GM12865 (cell line): ENCODE measurements around the gene ASF1B.

Experiments
- DNase-seq: peaks from one replicate; pipeline ENCODE4 v3.0.0; 2010; ENCODE audit warnings: low read depth
- H3K4me3 ChIP-seq: 2 replicates; pipeline ENCODE4 v1.5.1; 2011; ENCODE audit warnings: mild to moderate bottlenecking, low read depth, low read length, control low read depth
- TF ChIP-seq, protein P1 (sequence below): IDR thresholded peaks from 2 replicates; pipeline ENCODE4 v1.5.1; 2011; ENCODE audit warnings: low read length, control low read depth, low read depth, inconsistent platforms; ENCODE audit not compliant: insufficient read depth; ENCODE audit errors: missing control alignments

ASF1B gene

DNA sequence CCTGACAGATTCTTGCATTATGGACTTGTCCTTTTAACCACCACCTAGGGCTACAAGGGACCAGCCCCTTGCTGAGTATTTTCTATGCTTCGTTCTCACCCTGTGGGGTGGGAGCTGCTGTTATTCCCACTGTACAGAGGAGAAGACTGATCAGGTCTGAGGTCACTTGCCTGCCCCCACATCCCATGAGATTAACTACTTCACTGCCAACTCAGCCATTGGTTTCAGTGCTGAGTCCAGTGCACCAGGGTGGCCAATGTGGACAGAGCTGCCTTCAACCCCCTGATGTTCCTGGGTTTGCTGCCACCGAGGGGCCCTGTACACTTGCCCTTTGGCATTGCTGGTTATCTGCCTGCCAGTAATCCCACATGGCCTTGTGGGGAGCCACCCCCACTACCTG, 25.7 kb downstream of the ASF1B start:
- no peak overlapping the region for H3K4me3 ChIP-seq
- TF ChIP-seq, protein P1, sequence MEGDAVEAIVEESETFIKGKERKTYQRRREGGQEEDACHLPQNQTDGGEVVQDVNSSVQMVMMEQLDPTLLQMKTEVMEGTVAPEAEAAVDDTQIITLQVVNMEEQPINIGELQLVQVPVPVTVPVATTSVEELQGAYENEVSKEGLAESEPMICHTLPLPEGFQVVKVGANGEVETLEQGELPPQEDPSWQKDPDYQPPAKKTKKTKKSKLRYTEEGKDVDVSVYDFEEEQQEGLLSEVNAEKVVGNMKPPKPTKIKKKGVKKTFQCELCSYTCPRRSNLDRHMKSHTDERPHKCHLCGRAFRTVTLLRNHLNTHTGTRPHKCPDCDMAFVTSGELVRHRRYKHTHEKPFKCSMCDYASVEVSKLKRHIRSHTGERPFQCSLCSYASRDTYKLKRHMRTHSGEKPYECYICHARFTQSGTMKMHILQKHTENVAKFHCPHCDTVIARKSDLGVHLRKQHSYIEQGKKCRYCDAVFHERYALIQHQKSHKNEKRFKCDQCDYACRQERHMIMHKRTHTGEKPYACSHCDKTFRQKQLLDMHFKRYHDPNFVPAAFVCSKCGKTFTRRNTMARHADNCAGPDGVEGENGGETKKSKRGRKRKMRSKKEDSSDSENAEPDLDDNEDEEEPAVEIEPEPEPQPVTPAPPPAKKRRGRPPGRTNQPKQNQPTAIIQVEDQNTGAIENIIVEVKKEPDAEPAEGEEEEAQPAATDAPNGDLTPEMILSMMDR, result no peak
- no peak for DNase-seq

DNA sequence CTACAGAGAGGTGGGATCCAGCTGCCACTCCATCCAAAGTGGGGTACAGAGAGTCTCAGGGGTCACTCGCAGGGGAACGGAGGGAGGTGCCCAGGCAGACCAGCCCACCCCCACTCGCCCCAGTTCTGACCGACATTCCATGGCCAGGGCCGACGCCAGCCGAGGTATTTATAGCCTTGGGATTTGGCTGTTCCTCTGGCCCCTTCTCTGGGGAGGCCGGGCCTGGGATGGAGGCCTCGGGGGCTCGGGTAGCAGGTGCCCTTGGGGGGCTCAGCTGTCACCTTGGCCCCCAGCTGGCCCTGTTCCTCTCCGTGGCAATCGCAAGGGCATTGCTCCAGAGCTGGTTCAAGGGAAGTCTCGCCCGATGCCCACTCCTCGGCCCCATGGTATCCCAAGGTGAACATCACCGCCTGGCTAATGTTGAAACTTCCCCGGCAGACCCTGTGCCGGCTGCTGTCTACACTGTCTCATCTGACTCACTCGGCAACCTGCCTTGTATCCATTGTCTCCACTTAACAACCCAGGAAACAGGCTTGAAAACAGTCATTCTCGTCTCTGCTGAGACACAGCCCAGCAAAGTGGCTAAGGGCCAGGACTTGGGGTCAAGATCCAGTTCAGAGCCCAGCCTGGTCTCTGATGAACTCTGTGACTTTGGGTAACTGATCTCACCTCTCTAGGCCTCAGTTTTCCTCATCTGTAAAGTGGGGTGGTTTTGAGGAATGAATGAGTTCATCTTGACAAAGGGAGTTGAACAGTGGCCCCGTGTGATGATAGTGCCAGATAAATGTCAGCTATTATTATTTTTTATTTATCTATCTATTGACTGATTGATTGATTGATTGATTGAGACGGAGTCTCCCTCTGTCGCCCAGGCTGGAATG, 28.6 kb downstream of the ASF1B start:
- DNase-seq, result no peak
- TF ChIP-seq, protein P1, result no peak
- H3K4me3 ChIP-seq, result no peak overlapping the region

DNA sequence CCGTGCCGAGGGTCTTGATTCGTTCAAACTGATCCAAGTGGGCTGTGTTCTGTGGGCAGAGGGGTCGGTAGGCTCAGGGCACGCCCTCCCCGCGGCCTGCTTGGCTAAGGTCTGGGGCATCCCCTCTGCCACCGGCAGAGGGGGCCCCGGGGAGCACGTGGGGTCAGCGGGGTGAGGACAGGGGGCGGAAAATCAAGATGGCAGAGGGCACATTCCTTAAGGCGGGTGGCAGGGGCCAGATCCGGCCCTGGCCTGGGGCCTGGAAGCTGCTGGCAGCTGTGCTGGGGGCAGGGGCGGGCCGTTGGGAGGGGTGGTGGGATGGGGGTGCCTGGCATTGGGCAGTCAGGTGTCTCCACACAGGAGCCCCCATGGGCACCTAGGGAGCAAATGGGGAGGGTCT, 29.5 kb downstream of the ASF1B start:
- TF ChIP-seq, protein P1, result no peak
- DNase-seq, result no peak
- H3K4me3 ChIP-seq, result no peak overlapping the region

DNA sequence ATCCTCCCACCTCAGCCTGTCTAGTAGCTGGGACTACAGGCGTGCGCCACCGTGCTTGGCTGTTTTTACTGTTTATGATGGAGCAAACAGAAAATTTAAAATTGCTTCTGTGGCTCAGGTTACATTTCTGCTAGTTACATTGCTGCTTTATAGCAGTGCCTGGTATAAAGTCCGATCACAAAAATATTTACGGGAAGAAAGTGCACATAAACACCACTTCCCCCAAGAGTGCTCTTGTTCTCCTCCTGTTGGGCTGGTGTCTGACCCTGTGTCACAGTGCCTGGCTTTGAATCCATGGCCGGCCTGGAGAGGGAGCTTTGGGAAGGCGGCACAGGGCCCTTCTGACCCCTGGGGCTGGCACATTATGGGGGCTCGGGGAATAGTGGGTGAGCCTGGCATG, 30.7 kb downstream of the ASF1B start:
- H3K4me3 ChIP-seq, result no peak overlapping the region
- TF ChIP-seq, protein P1, result no peak
- DNase-seq, result no peak

DNA sequence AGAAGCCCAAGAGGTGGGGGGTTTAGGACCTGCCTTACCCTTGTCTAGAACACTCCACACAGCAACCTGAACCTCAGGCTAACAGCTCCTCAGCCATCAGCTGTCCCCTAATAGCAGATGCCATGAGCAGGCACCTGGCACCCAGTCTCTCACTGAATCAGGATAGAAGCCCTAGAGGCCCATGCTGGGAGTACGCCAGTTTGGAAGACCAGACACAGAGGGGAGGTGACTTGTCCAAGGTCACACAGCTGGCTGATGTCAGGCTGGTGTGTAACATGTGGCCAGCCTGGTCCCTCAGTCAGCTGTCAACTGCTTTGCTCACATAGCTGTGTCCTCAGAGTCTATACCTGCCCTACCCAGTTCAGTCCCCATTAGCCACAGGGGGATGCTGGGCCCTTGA, 33.1 kb downstream of the ASF1B start:
- H3K4me3 ChIP-seq, result no peak overlapping the region
- TF ChIP-seq, protein P1, result no peak
- DNase-seq, result no peak

DNA sequence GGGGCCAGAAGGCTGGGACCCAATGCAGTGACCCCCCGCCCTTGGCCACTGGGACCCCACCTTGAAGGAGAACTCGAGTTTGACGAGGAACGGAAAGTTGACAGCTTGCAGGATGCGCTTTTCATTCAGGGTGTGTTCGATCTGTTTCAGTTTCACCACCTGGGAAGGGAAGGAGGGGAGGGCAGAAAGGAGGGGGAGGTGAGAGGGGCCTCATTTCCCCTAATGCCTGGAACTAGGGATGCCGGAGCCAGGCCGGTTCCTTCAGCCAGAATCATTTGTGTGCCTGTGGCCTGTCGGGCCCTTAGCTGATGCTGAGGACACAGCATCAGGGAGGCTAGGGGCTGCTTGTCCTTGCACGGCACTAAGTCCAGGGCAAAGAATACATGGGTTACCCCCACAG, 33.6 kb downstream of the ASF1B start:
- TF ChIP-seq, protein P1, result no peak
- DNase-seq, result no peak
- no peak overlapping the region for H3K4me3 ChIP-seq
